Epithelial cell of proximal tubule (primary cell): ENCODE measurements around the gene ZDHHC13. TPM values are rescaled to one million over a fixed set of nuclear protein-coding genes. Genes with fewer than 3 reads are reported as not detected.

Experiments used
- DNase-seq: peaks from one replicate; pipeline ENCODE4 v3.0.0-alpha.2; 2011; ENCODE audit warnings: low read depth
- H3K4me3 ChIP-seq: 2 replicates; pipeline ENCODE4 v1.5.1; 2011; ENCODE audit warnings: low read depth, mild to moderate bottlenecking, low read length
- CTCF ChIP-seq: conservative IDR thresholded peaks from 2 replicates; pipeline ENCODE4 v1.5.1; 2012; ENCODE audit warnings: low read depth, mild to moderate bottlenecking, low read length
- total RNA-seq: library from RNA; depleted of rRNA; stranded (reverse); fragments of >200 nt; gene quantifications from 2 replicates; pipeline ENCODE4 v1.2.3, GENCODE V29; 2015

ZDHHC13 gene
- total RNA-seq, 1 donor from 2014 or later, result 22.0 TPM

GRCh38 chr11:19225581-19225980 lies 108.6 kb downstream of the ZDHHC13 start:
- H3K4me3 ChIP-seq, result no peak overlapping the region
- no peak for DNase-seq
- TF ChIP-seq CTCF, result no peak

Other genes starting within 250 kb of the ZDHHC13 start
- gene MRGPRX1, start 177.8 kb upstream of the ZDHHC13 start, total RNA-seq, result not detected in 2 replicates
- gene MRGPRX2, start 56.5 kb upstream of the ZDHHC13 start, total RNA-seq, result not detected in 2 replicates
- gene CSRP3, start 84.8 kb downstream of the ZDHHC13 start, total RNA-seq, result not detected in 2 replicates
- 6.9 and 10.5 TPM in 2 replicates for gene E2F8, start 123.8 kb downstream of the ZDHHC13 start, total RNA-seq